Endothelial cell of umbilical vein (primary cell): ENCODE data around the gene CPLX1.

ENCODE experiments used
- MYC ChIP-seq: IDR thresholded peaks from one replicate; pipeline ENCODE4 v1.6.1; 2011; ENCODE audit warnings: mild to moderate bottlenecking, low read depth, low read length
- POLR2AphosphoS5 ChIP-seq: IDR thresholded peaks from 2 replicates; pipeline ENCODE4 v1.6.1; 2012; ENCODE audit warnings: low read depth, mild to moderate bottlenecking, control low read depth, low read length, moderate library complexity; ENCODE audit not compliant: insufficient read depth
- TF ChIP-seq, protein P1 (sequence below), 2 donors: IDR thresholded peaks; 1 replicate in 1 of 2; 2 replicates in 1 of 2; pipeline ENCODE4 v1.5.1; 2011; ENCODE audit warnings: low read length in 2 of 2, mild to moderate bottlenecking in 2 of 2, moderate library complexity in 2 of 2, control low read depth in 1 of 2, inconsistent platforms in 1 of 2, low read depth in 1 of 2; ENCODE audit not compliant: insufficient read depth in 1 of 2; ENCODE audit errors: extremely low read depth in 1 of 2
- TF ChIP-seq, protein P2 (sequence below): IDR thresholded peaks from 2 replicates; pipeline ENCODE4 v1.6.1; 2011; ENCODE audit not compliant: insufficient read depth, insufficient read length

DNA sequence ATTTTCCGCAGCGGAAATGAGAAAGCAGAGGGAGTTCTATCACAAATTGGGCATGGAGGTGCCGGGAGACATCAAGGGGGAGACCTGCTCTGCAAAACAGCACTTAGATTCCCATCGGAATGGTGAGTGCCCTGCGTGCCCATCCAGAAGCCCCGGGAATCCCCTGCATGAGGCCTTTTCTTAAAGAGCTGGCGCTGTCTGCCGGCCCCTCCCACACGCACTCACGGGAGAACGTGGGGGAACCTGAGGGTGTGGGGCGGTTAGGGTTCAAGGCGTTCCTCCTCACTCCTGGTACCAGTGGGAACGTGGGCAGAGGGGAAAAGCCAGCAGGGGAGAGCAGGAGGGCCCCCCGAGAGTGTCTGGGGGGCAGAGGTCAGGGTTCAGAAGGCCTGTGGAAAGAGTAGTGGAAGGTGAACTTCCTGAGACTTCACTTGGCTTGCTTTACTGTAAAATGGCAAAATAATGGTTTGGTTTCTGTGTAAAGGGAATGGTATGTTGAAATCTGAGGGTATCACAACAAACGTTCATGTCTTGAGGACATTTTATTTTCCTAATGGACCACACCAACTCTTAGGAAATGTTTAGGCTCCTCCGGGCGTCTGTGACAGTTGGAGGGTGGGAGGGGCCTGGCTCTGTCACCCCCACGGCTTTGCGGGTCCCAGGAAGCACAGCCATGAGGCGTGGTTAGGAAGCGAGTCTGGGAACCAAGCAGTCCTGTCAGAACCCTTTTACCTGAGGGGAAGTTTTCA is 82.3 kb downstream of the CPLX1 start:
- TF ChIP-seq, protein P1, sequence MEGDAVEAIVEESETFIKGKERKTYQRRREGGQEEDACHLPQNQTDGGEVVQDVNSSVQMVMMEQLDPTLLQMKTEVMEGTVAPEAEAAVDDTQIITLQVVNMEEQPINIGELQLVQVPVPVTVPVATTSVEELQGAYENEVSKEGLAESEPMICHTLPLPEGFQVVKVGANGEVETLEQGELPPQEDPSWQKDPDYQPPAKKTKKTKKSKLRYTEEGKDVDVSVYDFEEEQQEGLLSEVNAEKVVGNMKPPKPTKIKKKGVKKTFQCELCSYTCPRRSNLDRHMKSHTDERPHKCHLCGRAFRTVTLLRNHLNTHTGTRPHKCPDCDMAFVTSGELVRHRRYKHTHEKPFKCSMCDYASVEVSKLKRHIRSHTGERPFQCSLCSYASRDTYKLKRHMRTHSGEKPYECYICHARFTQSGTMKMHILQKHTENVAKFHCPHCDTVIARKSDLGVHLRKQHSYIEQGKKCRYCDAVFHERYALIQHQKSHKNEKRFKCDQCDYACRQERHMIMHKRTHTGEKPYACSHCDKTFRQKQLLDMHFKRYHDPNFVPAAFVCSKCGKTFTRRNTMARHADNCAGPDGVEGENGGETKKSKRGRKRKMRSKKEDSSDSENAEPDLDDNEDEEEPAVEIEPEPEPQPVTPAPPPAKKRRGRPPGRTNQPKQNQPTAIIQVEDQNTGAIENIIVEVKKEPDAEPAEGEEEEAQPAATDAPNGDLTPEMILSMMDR (IDR thresholded peaks at IDR 0.05; ENCODE audit: extremely low read depth in 1 of 2, insufficient read depth in 1 of 2, low read depth in 1 of 2, low read length in 2 of 2): no peak
- TF ChIP-seq, protein P2, sequence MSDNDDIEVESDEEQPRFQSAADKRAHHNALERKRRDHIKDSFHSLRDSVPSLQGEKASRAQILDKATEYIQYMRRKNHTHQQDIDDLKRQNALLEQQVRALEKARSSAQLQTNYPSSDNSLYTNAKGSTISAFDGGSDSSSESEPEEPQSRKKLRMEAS: no peak
- TF ChIP-seq POLR2AphosphoS5: no peak
- TF ChIP-seq MYC: no peak
